ENCODE data around the gene WDSUB1. TPM values are rescaled to one million over a fixed set of nuclear protein-coding genes. Genes with fewer than 3 reads are reported as not detected.

The WDSUB1 gene
- polyA plus RNA-seq, 3 donors = 6.0 to 6.3 (median 6.0) TPM

GRCh38 chr2:159270744-159271379 is 15.6 kb downstream of the WDSUB1 start:
- WGBS, 3 donors = 88 to 97% (median 95%) methylated on average over 4 of the region's 4 CpGs
- H3K27ac ChIP-seq (ENCODE audit: low read depth, low read length) = no peak overlapping the region

GRCh38 chr2:159267921-159268320 is 18.6 kb downstream of the WDSUB1 start:
- H3K27ac ChIP-seq (ENCODE audit: low read depth, low read length) = no peak overlapping the region
- 85 to 94% (median 92%) methylated on average over 1 of the region's 1 CpG for WGBS, 3 donors

- 96 to 100% (median 98%) methylated on average over 3 of the region's 3 CpGs for WGBS, 3 donors
- H3K27ac ChIP-seq (ENCODE audit: low read depth, low read length) = no peak overlapping the region
These were observed 19.9 kb downstream of the WDSUB1 start for GRCh38 chr2:159266554-159266953.

GRCh38 chr2:159265171-159265576 is 21.3 kb downstream of the WDSUB1 start:
- WGBS, 3 donors = 78 to 92% (median 83%) methylated on average over 1 of the region's 1 CpG
- no peak overlapping the region for H3K27ac ChIP-seq (ENCODE audit: low read depth, low read length)

GRCh38 chr2:159262904-159263303 is 23.6 kb downstream of the WDSUB1 start:
- 89 to 92% (median 91%) methylated on average over 5 of the region's 5 CpGs for WGBS, 3 donors
- H3K27ac ChIP-seq (ENCODE audit: low read depth, low read length) = no peak overlapping the region

- H3K27ac ChIP-seq (ENCODE audit: low read depth, low read length) = no peak overlapping the region
- 88 to 93% (median 92%) methylated on average over 6 of the region's 6 CpGs for WGBS, 3 donors
These were observed 24.3 kb downstream of the WDSUB1 start for GRCh38 chr2:159262226-159262625.

GRCh38 chr2:159256159-159256558 is 30.3 kb downstream of the WDSUB1 start:
- no peak overlapping the region for H3K27ac ChIP-seq (ENCODE audit: low read depth, low read length)
- 37 to 67% (median 66%) methylated on average over 2 of the region's 2 CpGs for WGBS, 3 donors

- WGBS, 3 donors = 96 to 99% (median 97%) methylated on average over 4 of the region's 4 CpGs
- H3K27ac ChIP-seq (ENCODE audit: low read depth, low read length) = no peak overlapping the region
These were observed 33.6 kb downstream of the WDSUB1 start for GRCh38 chr2:159252905-159253304.

GRCh38 chr2:159251296-159252173 is 35.0 kb downstream of the WDSUB1 start:
- no peak overlapping the region for H3K27ac ChIP-seq (ENCODE audit: low read depth, low read length)
- 70 to 89% (median 71%) methylated on average over 12 of the region's 12 CpGs for WGBS, 3 donors

GRCh38 chr2:159249990-159250715 is 36.4 kb downstream of the WDSUB1 start:
- no peak overlapping the region for H3K27ac ChIP-seq (ENCODE audit: low read depth, low read length)
- WGBS, 3 donors = 46 to 66% (median 48%) methylated on average over 7 of the region's 7 CpGs

GRCh38 chr2:159246325-159246988 is 40.0 kb downstream of the WDSUB1 start:
- H3K27ac ChIP-seq (ENCODE audit: low read depth, low read length) = no peak overlapping the region
- whole genome bisulfite sequencing, 3 donors = 85 to 92% (median 92%) methylated on average over 6 to 7 of the region's 7 CpGs

GRCh38 chr2:159243529-159243928 is 43.0 kb downstream of the WDSUB1 start:
- no peak overlapping the region for H3K27ac ChIP-seq (ENCODE audit: low read depth, low read length)

- 89 to 93% (median 90%) methylated on average over 6 of the region's 6 CpGs for WGBS, 3 donors
- no peak overlapping the region for H3K27ac ChIP-seq (ENCODE audit: low read depth, low read length)
These were observed 51.6 kb downstream of the WDSUB1 start for GRCh38 chr2:159234868-159235267.

GRCh38 chr2:159232456-159233170 is 53.9 kb downstream of the WDSUB1 start:
- H3K27ac ChIP-seq (ENCODE audit: low read depth, low read length) = no peak overlapping the region
- WGBS, 3 donors = 43 to 55% (median 47%) methylated on average over 3 of the region's 3 CpGs

- 96 to 98% (median 97%) methylated on average over 19 of the region's 19 CpGs for WGBS, 3 donors
- H3K27ac ChIP-seq (ENCODE audit: low read depth, low read length) = no peak overlapping the region
These were observed 56.2 kb downstream of the WDSUB1 start for GRCh38 chr2:159230145-159230877.

- no peak overlapping the region for H3K27ac ChIP-seq (ENCODE audit: low read depth, low read length)
- WGBS, 3 donors = 91 to 92% (median 92%) methylated on average over 15 of the region's 15 CpGs
These were observed 56.9 kb downstream of the WDSUB1 start for GRCh38 chr2:159229476-159230144.

- no peak overlapping the region for H3K27ac ChIP-seq (ENCODE audit: low read depth, low read length)
These were observed 58.4 kb downstream of the WDSUB1 start for GRCh38 chr2:159228081-159228581.

More at GRCh38 chr2:159228081-159228581, 58.4 kb downstream of the WDSUB1 start:
- WGBS, 3 donors = 91 to 95% (median 92%) methylated on average over 14 of the region's 14 CpGs
